OCI-LY1 (cell line): ENCODE measurements around the gene TPSD1.
A peak's percentile ranks its signal among the peaks of the same experiment; 100 is the strongest.
"Not testable (repeated sequence)": the region's sequence is repeated elsewhere in the genome, so short reads cannot be mapped to it uniquely, and the experiment has no call there.

Experiments used
- H2AFZ ChIP-seq: fragments of 200-600 bp; sonication (generic), shearing (Covaris generic); 2 replicates; pipeline ENCODE4 v1.6.0; 2014; ENCODE audit warnings: antibody characterized with exemption, mild to moderate bottlenecking, low read length
- H3F3A ChIP-seq: fragments of 200-600 bp; sonication (generic), shearing (Covaris generic); 2 replicates; pipeline ENCODE4 v1.6.0; 2014; ENCODE audit warnings: mild to moderate bottlenecking, antibody characterized with exemption, low read length, moderate library complexity; ENCODE audit not compliant: insufficient read depth
- H3K27ac ChIP-seq: fragments of 200-600 bp; sonication (generic); 2 replicates; pipeline ENCODE4 v1.5.1; 2014; ENCODE audit warnings: low read length, mixed run types, mild to moderate bottlenecking, low read depth; ENCODE audit not compliant: poor library complexity, severe bottlenecking
- H3K27me3 ChIP-seq: fragments of 200-600 bp; sonication (generic); 2 replicates; pipeline ENCODE4 v1.6.0; 2014; ENCODE audit warnings: antibody characterized with exemption, mild to moderate bottlenecking, low read length, moderate library complexity; ENCODE audit not compliant: insufficient read depth
- H3K36me3 ChIP-seq: fragments of 200-600 bp; sonication (generic); 2 replicates; pipeline ENCODE4 v1.6.1; 2014; ENCODE audit warnings: mild to moderate bottlenecking, antibody characterized with exemption, low read length, moderate library complexity, mixed read lengths; ENCODE audit not compliant: insufficient read depth
- H3K4me1 ChIP-seq: fragments of 200-600 bp; sonication (generic); 2 replicates; pipeline ENCODE4 v1.5.1; 2014; ENCODE audit warnings: mild to moderate bottlenecking, low read length, moderate library complexity; ENCODE audit not compliant: insufficient read depth, severe bottlenecking
- H3K4me2 ChIP-seq: fragments of 200-600 bp; sonication (generic), shearing (Covaris generic); 2 replicates; pipeline ENCODE4 v1.6.1; 2014; ENCODE audit warnings: low read length
- H3K4me3 ChIP-seq: fragments of 200-600 bp; sonication (generic); 2 replicates; pipeline ENCODE4 v1.5.1; 2014; ENCODE audit warnings: low read length, low read depth, mild to moderate bottlenecking, mixed read lengths; ENCODE audit not compliant: poor library complexity, severe bottlenecking
- H3K79me2 ChIP-seq: fragments of 200-600 bp; shearing (Covaris generic); 2 replicates; pipeline ENCODE4 v1.6.1; 2016; ENCODE audit warnings: mixed run types, low read length, mixed read lengths; ENCODE audit not compliant: insufficient read depth
- H3K9ac ChIP-seq: fragments of 200-600 bp; sonication (generic), shearing (Covaris generic); 2 replicates; pipeline ENCODE4 v1.6.1; 2014; ENCODE audit warnings: mild to moderate bottlenecking, low read length, mixed read lengths
- H3K9me2 ChIP-seq: fragments of 200-600 bp; sonication (generic), shearing (Covaris generic); 2 replicates; pipeline ENCODE4 v1.6.1; 2014; ENCODE audit warnings: low read depth, mild to moderate bottlenecking, low read length, mixed read lengths
- H3K9me3 ChIP-seq: fragments of 200-600 bp; shearing (Covaris generic); 2 replicates; pipeline ENCODE4 v1.6.1; 2014; ENCODE audit warnings: low read length, mixed read lengths
- H4K20me1 ChIP-seq: fragments of 200-600 bp; sonication (generic), shearing (Covaris generic); 2 replicates; pipeline ENCODE4 v1.6.0; 2016; ENCODE audit warnings: mild to moderate bottlenecking, low read length; ENCODE audit not compliant: insufficient read depth
- EZH2 ChIP-seq: fragments of 200-600 bp; sonication (generic), shearing (Covaris generic); IDR thresholded peaks from 2 replicates; pipeline ENCODE4 v1.8.0; 2017; ENCODE audit warnings: borderline replicate concordance, mixed run types, mild to moderate bottlenecking, antibody characterized with exemption, low read length, moderate library complexity, mixed read lengths
- TF ChIP-seq, protein P1 (sequence below): fragments of 200-600 bp; sonication (generic), shearing (Covaris generic); IDR thresholded peaks from 2 replicates; pipeline ENCODE4 v1.5.1; 2017; ENCODE audit warnings: mild to moderate bottlenecking, antibody characterized with exemption, low read length, moderate library complexity, mixed read lengths

TPSD1 gene

DNA sequence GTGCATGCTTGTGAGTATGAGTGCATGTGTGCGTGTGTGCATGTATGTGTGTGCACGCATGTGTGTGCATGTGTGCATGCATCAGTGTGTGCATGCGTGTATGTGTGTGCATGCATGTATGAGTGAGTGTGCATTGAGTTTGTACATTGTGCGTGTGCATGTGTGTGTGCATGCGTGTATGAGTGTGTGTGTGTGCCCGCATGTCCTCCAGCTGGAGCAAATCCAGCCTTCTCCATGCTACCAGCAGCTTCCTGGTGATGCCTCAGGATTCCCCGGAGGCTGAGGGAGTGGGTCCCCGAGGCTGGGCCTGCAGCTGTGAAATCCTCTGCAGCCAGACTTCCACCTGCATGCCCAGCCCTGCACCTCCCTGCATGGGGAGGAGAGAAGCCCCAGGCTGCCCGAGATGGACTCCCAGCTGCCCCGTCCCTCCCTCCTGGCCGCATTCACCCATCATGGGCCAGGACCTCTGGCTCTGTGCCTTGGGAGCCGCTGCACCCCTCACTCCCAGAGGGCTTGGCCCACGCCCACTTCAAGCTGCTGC, 9.3 kb downstream of the TPSD1 start:
- no peak overlapping the region for H3K9ac ChIP-seq
- no peak for TF ChIP-seq EZH2
- TF ChIP-seq, protein P1, sequence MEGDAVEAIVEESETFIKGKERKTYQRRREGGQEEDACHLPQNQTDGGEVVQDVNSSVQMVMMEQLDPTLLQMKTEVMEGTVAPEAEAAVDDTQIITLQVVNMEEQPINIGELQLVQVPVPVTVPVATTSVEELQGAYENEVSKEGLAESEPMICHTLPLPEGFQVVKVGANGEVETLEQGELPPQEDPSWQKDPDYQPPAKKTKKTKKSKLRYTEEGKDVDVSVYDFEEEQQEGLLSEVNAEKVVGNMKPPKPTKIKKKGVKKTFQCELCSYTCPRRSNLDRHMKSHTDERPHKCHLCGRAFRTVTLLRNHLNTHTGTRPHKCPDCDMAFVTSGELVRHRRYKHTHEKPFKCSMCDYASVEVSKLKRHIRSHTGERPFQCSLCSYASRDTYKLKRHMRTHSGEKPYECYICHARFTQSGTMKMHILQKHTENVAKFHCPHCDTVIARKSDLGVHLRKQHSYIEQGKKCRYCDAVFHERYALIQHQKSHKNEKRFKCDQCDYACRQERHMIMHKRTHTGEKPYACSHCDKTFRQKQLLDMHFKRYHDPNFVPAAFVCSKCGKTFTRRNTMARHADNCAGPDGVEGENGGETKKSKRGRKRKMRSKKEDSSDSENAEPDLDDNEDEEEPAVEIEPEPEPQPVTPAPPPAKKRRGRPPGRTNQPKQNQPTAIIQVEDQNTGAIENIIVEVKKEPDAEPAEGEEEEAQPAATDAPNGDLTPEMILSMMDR = no peak
- H3K36me3 ChIP-seq = no peaks in the 10 kb centered on the region
- no peak overlapping the region for H3K4me3 ChIP-seq
- no peaks in the 10 kb centered on the region for H3K9me2 ChIP-seq
- no peak overlapping the region for H2AFZ ChIP-seq
- H3K79me2 ChIP-seq = no peaks in the 10 kb centered on the region
- no peak overlapping the region for H3K4me2 ChIP-seq
- H3F3A ChIP-seq = no peaks in the 10 kb centered on the region
- no peaks in the 10 kb centered on the region for H3K27me3 ChIP-seq
- no peak overlapping the region for H3K27ac ChIP-seq
- H3K9me3 ChIP-seq = no peaks in the 10 kb centered on the region
- no peaks in the 10 kb centered on the region for H4K20me1 ChIP-seq
- H3K4me1 ChIP-seq = no peaks in the 10 kb centered on the region

DNA sequence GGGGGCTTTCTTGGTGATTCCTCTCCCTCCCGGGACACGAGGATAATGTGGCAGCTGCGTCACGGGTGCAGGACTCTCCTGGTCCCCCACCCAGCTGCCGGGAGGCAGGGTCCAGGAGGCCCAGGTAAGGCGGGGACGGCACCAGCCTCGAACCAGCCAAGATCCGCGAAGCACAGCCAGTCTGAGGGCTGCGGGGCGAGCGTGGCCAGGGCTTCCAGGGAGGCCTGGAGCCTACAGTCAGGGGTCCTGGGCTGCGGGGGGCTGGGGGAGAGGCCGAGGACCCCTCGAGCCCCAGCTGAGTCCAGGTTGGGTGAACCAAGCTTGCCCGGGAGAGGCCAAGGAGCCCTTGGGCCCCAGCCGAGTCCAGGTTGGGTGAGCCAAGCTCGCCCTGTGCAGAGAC, 10.0 kb downstream of the TPSD1 start:
- TF ChIP-seq, protein P1 = no peak
- TF ChIP-seq EZH2 = no peak
- Histone ChIP-seq H3K79me2 (no peaks in the 10 kb centered on the region), H3F3A (no peaks in the 10 kb centered on the region), H2AFZ (no peak overlapping the region), H3K4me3 (no peak overlapping the region), H3K9ac (no peak overlapping the region), H3K27ac (no peak overlapping the region), H3K9me3 (no peaks in the 10 kb centered on the region), H3K4me2 (no peak overlapping the region), H3K36me3 (no peaks in the 10 kb centered on the region), H3K4me1 (no peaks in the 10 kb centered on the region), H3K9me2 (no peaks in the 10 kb centered on the region), H3K27me3 (no peaks in the 10 kb centered on the region), H4K20me1 (no peaks in the 10 kb centered on the region)

DNA sequence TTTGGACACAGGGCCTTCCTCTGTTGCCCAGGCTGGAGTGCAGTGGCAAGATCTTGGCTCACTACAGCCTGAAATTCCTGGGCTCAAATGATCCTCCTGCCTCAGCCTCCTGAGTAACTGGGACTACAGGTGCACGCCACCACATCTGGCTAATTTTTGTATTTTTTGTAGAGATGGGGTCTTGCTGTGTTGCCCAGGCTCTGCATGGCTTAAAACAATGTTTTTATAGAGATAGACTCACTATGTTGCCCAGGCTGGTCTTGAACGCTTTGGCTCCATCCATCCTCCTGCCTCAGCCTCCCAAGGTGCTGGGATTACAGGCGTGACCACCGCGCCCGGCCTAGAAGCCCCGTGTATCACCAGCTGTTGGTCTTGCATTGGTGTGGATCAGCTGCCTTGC, 13.5 kb downstream of the TPSD1 start:
- H2AFZ ChIP-seq, H3K36me3 ChIP-seq, H3K4me1 ChIP-seq, H3K9me3 ChIP-seq, H3K4me3 ChIP-seq, H4K20me1 ChIP-seq, H3K27ac ChIP-seq, H3K9me2 ChIP-seq, H3F3A ChIP-seq, H3K79me2 ChIP-seq, H3K4me2 ChIP-seq, H3K27me3 ChIP-seq, H3K9ac ChIP-seq: not testable (repeated sequence)

DNA sequence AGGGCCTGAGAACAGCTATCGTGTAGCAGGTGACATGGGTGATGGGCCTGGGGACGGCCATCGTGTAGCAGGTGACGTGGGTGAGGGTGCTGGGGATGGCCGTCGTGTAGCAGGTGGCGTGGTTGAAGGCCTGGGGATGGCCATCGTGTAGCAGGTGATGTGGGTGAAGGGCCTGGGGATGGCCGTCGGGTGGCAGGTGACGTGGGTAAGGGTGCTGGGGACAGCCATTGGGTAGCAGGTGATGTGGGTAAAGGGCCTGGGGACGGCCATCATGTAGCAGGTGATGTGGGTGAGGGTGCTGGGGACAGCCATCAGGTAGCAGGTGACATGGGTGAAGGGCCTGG, 15.5 kb downstream of the TPSD1 start:
- Histone ChIP-seq H3K36me3 (no peaks in the 10 kb centered on the region), H2AFZ (no peak overlapping the region), H3K4me3 (no peak overlapping the region), H3K27ac (peak overlapping the region; percentile 38), H3K9me3 (no peaks in the 10 kb centered on the region), H3K9ac (no peak overlapping the region), H3K4me1 (peaks cover 7% of the 10 kb centered on the region), H4K20me1 (no peaks in the 10 kb centered on the region), H3K27me3 (no peaks in the 10 kb centered on the region; the same call in 1 of the 2 replicates), H3K9me2 (no peaks in the 10 kb centered on the region), H3F3A (no peaks in the 10 kb centered on the region), H3K79me2 (no peaks in the 10 kb centered on the region), H3K4me2 (no peak overlapping the region)
- TF ChIP-seq, protein P1 = no peak
- TF ChIP-seq EZH2 = no peak

DNA sequence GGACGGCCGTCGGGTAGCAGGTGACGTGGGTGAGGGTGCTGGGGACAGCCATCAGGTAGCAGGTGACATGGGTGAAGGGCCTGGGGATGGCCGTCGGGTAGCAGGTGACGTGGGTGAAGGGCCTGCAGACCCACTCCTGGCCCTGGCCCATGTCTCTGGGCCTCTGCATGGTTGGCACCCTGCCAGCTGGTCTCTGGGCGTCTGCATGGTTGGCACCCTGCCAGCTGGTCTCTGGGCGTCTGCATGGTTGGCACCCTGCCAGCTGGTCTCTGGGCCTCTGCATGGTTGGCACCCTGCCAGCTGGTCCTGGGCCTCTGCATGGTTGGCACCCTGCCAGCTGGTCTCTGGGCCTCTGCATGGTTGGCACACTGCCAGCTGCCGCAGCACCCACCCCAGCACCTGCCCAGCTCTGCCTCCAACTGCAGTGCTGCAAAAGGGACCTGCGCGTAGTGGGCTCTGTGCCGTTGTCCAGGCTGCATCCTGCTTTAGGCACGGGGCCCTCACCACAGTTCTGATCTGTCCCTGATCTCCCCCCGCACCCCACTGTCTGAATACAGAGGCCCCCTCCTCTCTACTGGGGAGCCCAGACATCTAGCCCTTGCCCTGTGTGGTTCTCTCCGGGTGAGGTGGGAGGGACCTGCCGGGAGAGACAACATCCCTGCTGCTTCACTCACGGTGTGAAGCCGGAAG, 16.0 kb downstream of the TPSD1 start:
- not testable (repeated sequence) for H4K20me1 ChIP-seq, H3K9ac ChIP-seq, H3K9me2 ChIP-seq, H3K4me3 ChIP-seq, H3K27me3 ChIP-seq, H3K36me3 ChIP-seq, H3K4me1 ChIP-seq, H3K9me3 ChIP-seq, H3F3A ChIP-seq, H3K79me2 ChIP-seq, H2AFZ ChIP-seq
- peak overlapping the region; percentile 5; the same call in 1 of the 2 replicates for H3K4me2 ChIP-seq
- H3K27ac ChIP-seq = peak overlapping the region; percentile 38
